ENCODE measurements around the gene TCAF1. TPM values are rescaled to one million over a fixed set of nuclear protein-coding genes. Genes with fewer than 3 reads are reported as not detected.

Gene TCAF1
- total RNA-seq, 1 experiment from 2014 or later, result 58.4 TPM

GRCh38 chr7:143931739-143932138, 29.8 kb upstream of the TCAF1 start:
- no peak for DNase-seq (ENCODE audit: low read depth, low spot score)
- no peak overlapping the region for H3K4me3 ChIP-seq (replicated peaks in 1 of 2; ENCODE audit: low read depth in 1 of 2, low read length in 2 of 2)
- no peak overlapping the region for H3K4me2 ChIP-seq (ENCODE audit: low read length)
- POLR2A ChIA-PET, result no interaction called here
- no peaks in the 10 kb centered on the region for H3K4me1 ChIP-seq (ENCODE audit: control insufficient read depth in 1 of 2, insufficient read depth in 2 of 2, low read length in 2 of 2)
- H3K27ac ChIP-seq (ENCODE audit: low read depth, low read length), result no peak overlapping the region
- H3K27me3 ChIP-seq (ENCODE audit: insufficient read depth, low read length), result no peaks in the 10 kb centered on the region
- no peak for ATAC-seq
- intact Hi-C loops (cut with micrococcal nuclease), result no loop called here
- H4K20me1 ChIP-seq (ENCODE audit: insufficient read depth), result no peaks in the 10 kb centered on the region
- no peaks in the 10 kb centered on the region for H3K36me3 ChIP-seq (ENCODE audit: control insufficient read depth in 1 of 2, insufficient read depth in 2 of 2, low read length in 2 of 2)
- no TSS peak for BruUV-seq (replicated peaks)
- CTCF ChIA-PET, result no interaction called here
- H3K9me2 ChIP-seq (ENCODE audit: insufficient read depth), result 0 out of 2 replicates have a peak, but pooled peaks cover 2% of the 10 kb centered on the region
- H3K79me2 ChIP-seq (ENCODE audit: insufficient read depth, low read length), result no peaks in the 10 kb centered on the region
- RAD21 ChIA-PET (ENCODE audit: low non-redundant PET in 1 of 2, low total read pairs in 2 of 2, uncharacterized antibody in 2 of 2, unreplicated experiment in 2 of 2), result no interaction called here
- H2AFZ ChIP-seq (ENCODE audit: low read depth, low read length, poor library complexity, severe bottlenecking), result no peak overlapping the region
- no peak overlapping the region for H3K9ac ChIP-seq (ENCODE audit: low read length)
- no peak for TF ChIP-seq EZH2 (IDR thresholded peaks at IDR 0.05)
- no peak for TF ChIP-seq CTCF (IDR thresholded peaks at IDR 0.05 in 2 of 3, conservative IDR thresholded peaks at IDR 0.05 in 1 of 3; ENCODE audit: borderline replicate concordance in 1 of 3, insufficient read depth in 1 of 3, low read depth in 2 of 3, low read length in 2 of 3)
- TF ChIP-seq SRF (IDR thresholded peaks at IDR 0.05; ENCODE audit: low read depth), result no peak
- TF ChIP-seq ATF3 (IDR thresholded peaks at IDR 0.05), result no peak
- TF ChIP-seq SIN3A (IDR thresholded peaks at IDR 0.05; ENCODE audit: low read depth), result no peak
- no peak for TF ChIP-seq YY1 (IDR thresholded peaks at IDR 0.05; ENCODE audit: extremely low read depth, insufficient replicate concordance, low read depth, low read length)
- no peak for TF ChIP-seq ELF1 (IDR thresholded peaks at IDR 0.05; ENCODE audit: borderline replicate concordance, low read depth)
- no peak for TF ChIP-seq REST (IDR thresholded peaks at IDR 0.05; ENCODE audit: low read depth)
- TF ChIP-seq CBX3 (IDR thresholded peaks at IDR 0.05; ENCODE audit: low read depth), result no peak
- TF ChIP-seq EZH2phosphoT487 (IDR thresholded peaks at IDR 0.05; ENCODE audit: borderline replicate concordance), result no peak
- no peak for TF ChIP-seq EGR1 (IDR thresholded peaks at IDR 0.05; ENCODE audit: low read depth)
- TF ChIP-seq ZBTB33 (IDR thresholded peaks at IDR 0.05; ENCODE audit: extremely low read depth, insufficient replicate concordance, low read length), result no peak
- TF ChIP-seq POLR2A (IDR thresholded peaks at IDR 0.05; ENCODE audit: borderline replicate concordance, extremely low read depth, insufficient read depth, insufficient read length), result no peak
- no peaks in the 10 kb centered on the region for H3K9me3 ChIP-seq (ENCODE audit: control insufficient read depth in 1 of 2, insufficient read depth in 1 of 2, low read depth in 1 of 2, low read length in 2 of 2)
